Vagina (tissue), 2 donors: ENCODE data around the gene MED12L.
"Not testable (repeated sequence)": the region's sequence is repeated elsewhere in the genome, so short reads cannot be mapped to it uniquely, and the experiment has no call there.

ENCODE experiments used
- POLR2A ChIP-seq, 2 donors: fragments of 450-650 bp; IDR thresholded peaks; one replicate each; pipeline ENCODE4 v1.6.1; 2017; ENCODE audit warnings: antibody characterized with exemption in 2 of 2, mild to moderate bottlenecking in 2 of 2, moderate library complexity in 2 of 2
- POLR2AphosphoS5 ChIP-seq, 2 donors: sonication (generic); formaldehyde crosslinking; IDR thresholded peaks; one replicate each; pipeline ENCODE4 v1.9.0; 2017; ENCODE audit warnings: antibody characterized with exemption in 2 of 2, mild to moderate bottlenecking in 2 of 2, low read depth in 1 of 2; ENCODE audit not compliant: insufficient read depth in 1 of 2

- not testable (repeated sequence) for TF ChIP-seq POLR2AphosphoS5 (IDR thresholded peaks at IDR 0.05; ENCODE audit: insufficient read depth in 1 of 2, low read depth in 1 of 2); POLR2A (IDR thresholded peaks at IDR 0.05)
Measured at GRCh38 chr3:151081082-151081481, 4.4 kb upstream of the MED12L start.
